H1 (cell line): ENCODE results near the gene ZNF506. TPM values are rescaled to one million over a fixed set of nuclear protein-coding genes. Genes with fewer than 3 reads are reported as not detected.

ENCODE experiments used
- EGR1 ChIP-seq: IDR thresholded peaks from 2 replicates; pipeline ENCODE4 v1.6.1; 2011; ENCODE audit warnings: low read depth, low read length, borderline replicate concordance
- MAFK ChIP-seq: IDR thresholded peaks from 2 replicates; pipeline ENCODE4 v1.6.1; 2012; ENCODE audit warnings: low read depth, mild to moderate bottlenecking, improper control_type of control experiment, low read length
- SIX5 ChIP-seq: IDR thresholded peaks from 2 replicates; pipeline ENCODE4 v1.6.1; 2011; ENCODE audit warnings: mild to moderate bottlenecking, low read depth, low read length
- TCF12 ChIP-seq: IDR thresholded peaks from 2 replicates; pipeline ENCODE4 v1.6.1; 2011; ENCODE audit warnings: low read depth, mild to moderate bottlenecking, low read length
- ZNF274 ChIP-seq: IDR thresholded peaks from 2 replicates; pipeline ENCODE4 v1.7.0; 2012; ENCODE audit warnings: low read length, borderline replicate concordance; ENCODE audit errors: extremely low read depth
- polyA plus RNA-seq, 7 experiments: library from polyadenylated mRNA; depleted of rRNA in 3 of 7; stranded (reverse) in 5 of 7; unstranded in 2 of 7; fragments of >200 nt in 5 of 7; fragments of 200-250 nt in 2 of 7; gene quantifications; 1 replicate in 5 of 7; 2 replicates in 1 of 7; 4 replicates in 1 of 7; pipeline versions ENCODE4 v1.2.1 to v1.2.3, GENCODE V29; 2011 to 2013; ENCODE audit warnings: missing spikeins in 2 of 7, mixed read lengths in 2 of 7
- total RNA-seq: library from RNA; stranded (reverse); fragmentation: NEBNext Ultra II Directional; extraction: Animal tissue kit (Norgen Biotek cat#: 25700); gene quantifications from 2 replicates; pipeline ENCODE4 v1.2.1, GENCODE V29; 2021
- TF ChIP-seq, protein P1 (sequence below), 3 experiments: IDR thresholded peaks; 1 replicate in 2 of 3; 2 replicates in 1 of 3; pipeline versions ENCODE4 v1.5.1 to v1.6.1; 2011; ENCODE audit warnings: low read length in 3 of 3, mild to moderate bottlenecking in 3 of 3, inconsistent platforms in 2 of 3, low read depth in 1 of 3, moderate library complexity in 1 of 3; ENCODE audit not compliant: insufficient read depth in 1 of 3; ENCODE audit errors: control extremely low read depth in 1 of 3
- TF ChIP-seq, protein P2 (sequence below): IDR thresholded peaks from 2 replicates; pipeline ENCODE4 v1.6.1; 2012; ENCODE audit warnings: inconsistent platforms
- TF ChIP-seq, protein P3 (sequence below): fragments of 300-600 bp; sonication (generic); IDR thresholded peaks from 2 replicates; pipeline ENCODE4 v1.7.1; 2012; ENCODE audit warnings: low read length, moderate library complexity, mild to moderate bottlenecking, inconsistent platforms; ENCODE audit not compliant: insufficient replicate concordance

ZNF506 gene
- total and polyA plus RNA-seq, 2 of the 8 experiments (the other 6 are each of a cell fraction or from before 2014, with no cell fraction given): 4.5 to 8.3 TPM

DNA sequence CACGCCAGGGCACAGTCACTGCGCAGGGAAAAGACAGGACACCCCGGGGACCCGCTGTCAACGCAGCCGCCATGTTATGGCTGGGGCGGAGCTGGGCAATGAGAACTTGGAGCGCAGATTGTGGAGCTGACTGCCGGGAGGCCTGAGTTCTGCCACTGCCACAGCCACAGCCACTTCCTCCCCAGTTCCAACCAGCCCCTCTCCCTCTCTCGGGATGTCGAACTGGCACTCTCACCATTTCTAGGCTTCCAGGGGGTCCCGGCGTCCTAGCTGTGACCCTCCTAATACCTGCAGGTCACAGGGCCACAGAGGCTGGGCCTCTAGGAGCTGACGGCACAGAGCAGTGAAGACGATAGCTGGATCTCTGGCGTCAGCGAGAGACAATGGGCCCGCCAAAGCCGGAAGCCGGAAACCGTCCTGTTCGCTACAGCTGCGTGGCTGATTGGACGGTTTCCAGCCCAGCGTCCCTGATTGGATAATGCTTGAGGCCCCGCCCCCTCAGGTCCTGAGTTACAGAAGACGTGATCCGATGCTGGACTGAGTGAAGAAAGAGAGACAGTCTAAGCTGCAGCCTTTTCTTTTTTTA is at the start of gene ZNF506 (continued):
- TF ChIP-seq, protein P1, sequence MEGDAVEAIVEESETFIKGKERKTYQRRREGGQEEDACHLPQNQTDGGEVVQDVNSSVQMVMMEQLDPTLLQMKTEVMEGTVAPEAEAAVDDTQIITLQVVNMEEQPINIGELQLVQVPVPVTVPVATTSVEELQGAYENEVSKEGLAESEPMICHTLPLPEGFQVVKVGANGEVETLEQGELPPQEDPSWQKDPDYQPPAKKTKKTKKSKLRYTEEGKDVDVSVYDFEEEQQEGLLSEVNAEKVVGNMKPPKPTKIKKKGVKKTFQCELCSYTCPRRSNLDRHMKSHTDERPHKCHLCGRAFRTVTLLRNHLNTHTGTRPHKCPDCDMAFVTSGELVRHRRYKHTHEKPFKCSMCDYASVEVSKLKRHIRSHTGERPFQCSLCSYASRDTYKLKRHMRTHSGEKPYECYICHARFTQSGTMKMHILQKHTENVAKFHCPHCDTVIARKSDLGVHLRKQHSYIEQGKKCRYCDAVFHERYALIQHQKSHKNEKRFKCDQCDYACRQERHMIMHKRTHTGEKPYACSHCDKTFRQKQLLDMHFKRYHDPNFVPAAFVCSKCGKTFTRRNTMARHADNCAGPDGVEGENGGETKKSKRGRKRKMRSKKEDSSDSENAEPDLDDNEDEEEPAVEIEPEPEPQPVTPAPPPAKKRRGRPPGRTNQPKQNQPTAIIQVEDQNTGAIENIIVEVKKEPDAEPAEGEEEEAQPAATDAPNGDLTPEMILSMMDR (IDR thresholded peaks at IDR 0.05; ENCODE audit: control extremely low read depth in 1 of 3, insufficient read depth in 1 of 3, low read depth in 1 of 3, low read length in 3 of 3): no peak
- TF ChIP-seq, protein P2, sequence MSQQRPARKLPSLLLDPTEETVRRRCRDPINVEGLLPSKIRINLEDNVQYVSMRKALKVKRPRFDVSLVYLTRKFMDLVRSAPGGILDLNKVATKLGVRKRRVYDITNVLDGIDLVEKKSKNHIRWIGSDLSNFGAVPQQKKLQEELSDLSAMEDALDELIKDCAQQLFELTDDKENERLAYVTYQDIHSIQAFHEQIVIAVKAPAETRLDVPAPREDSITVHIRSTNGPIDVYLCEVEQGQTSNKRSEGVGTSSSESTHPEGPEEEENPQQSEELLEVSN: no peak
- no peak for TF ChIP-seq TCF12
- no peak for TF ChIP-seq SIX5
- TF ChIP-seq ZNF274: no peak
- TF ChIP-seq EGR1: no peak
- TF ChIP-seq MAFK: no peak
- TF ChIP-seq, protein P3, sequence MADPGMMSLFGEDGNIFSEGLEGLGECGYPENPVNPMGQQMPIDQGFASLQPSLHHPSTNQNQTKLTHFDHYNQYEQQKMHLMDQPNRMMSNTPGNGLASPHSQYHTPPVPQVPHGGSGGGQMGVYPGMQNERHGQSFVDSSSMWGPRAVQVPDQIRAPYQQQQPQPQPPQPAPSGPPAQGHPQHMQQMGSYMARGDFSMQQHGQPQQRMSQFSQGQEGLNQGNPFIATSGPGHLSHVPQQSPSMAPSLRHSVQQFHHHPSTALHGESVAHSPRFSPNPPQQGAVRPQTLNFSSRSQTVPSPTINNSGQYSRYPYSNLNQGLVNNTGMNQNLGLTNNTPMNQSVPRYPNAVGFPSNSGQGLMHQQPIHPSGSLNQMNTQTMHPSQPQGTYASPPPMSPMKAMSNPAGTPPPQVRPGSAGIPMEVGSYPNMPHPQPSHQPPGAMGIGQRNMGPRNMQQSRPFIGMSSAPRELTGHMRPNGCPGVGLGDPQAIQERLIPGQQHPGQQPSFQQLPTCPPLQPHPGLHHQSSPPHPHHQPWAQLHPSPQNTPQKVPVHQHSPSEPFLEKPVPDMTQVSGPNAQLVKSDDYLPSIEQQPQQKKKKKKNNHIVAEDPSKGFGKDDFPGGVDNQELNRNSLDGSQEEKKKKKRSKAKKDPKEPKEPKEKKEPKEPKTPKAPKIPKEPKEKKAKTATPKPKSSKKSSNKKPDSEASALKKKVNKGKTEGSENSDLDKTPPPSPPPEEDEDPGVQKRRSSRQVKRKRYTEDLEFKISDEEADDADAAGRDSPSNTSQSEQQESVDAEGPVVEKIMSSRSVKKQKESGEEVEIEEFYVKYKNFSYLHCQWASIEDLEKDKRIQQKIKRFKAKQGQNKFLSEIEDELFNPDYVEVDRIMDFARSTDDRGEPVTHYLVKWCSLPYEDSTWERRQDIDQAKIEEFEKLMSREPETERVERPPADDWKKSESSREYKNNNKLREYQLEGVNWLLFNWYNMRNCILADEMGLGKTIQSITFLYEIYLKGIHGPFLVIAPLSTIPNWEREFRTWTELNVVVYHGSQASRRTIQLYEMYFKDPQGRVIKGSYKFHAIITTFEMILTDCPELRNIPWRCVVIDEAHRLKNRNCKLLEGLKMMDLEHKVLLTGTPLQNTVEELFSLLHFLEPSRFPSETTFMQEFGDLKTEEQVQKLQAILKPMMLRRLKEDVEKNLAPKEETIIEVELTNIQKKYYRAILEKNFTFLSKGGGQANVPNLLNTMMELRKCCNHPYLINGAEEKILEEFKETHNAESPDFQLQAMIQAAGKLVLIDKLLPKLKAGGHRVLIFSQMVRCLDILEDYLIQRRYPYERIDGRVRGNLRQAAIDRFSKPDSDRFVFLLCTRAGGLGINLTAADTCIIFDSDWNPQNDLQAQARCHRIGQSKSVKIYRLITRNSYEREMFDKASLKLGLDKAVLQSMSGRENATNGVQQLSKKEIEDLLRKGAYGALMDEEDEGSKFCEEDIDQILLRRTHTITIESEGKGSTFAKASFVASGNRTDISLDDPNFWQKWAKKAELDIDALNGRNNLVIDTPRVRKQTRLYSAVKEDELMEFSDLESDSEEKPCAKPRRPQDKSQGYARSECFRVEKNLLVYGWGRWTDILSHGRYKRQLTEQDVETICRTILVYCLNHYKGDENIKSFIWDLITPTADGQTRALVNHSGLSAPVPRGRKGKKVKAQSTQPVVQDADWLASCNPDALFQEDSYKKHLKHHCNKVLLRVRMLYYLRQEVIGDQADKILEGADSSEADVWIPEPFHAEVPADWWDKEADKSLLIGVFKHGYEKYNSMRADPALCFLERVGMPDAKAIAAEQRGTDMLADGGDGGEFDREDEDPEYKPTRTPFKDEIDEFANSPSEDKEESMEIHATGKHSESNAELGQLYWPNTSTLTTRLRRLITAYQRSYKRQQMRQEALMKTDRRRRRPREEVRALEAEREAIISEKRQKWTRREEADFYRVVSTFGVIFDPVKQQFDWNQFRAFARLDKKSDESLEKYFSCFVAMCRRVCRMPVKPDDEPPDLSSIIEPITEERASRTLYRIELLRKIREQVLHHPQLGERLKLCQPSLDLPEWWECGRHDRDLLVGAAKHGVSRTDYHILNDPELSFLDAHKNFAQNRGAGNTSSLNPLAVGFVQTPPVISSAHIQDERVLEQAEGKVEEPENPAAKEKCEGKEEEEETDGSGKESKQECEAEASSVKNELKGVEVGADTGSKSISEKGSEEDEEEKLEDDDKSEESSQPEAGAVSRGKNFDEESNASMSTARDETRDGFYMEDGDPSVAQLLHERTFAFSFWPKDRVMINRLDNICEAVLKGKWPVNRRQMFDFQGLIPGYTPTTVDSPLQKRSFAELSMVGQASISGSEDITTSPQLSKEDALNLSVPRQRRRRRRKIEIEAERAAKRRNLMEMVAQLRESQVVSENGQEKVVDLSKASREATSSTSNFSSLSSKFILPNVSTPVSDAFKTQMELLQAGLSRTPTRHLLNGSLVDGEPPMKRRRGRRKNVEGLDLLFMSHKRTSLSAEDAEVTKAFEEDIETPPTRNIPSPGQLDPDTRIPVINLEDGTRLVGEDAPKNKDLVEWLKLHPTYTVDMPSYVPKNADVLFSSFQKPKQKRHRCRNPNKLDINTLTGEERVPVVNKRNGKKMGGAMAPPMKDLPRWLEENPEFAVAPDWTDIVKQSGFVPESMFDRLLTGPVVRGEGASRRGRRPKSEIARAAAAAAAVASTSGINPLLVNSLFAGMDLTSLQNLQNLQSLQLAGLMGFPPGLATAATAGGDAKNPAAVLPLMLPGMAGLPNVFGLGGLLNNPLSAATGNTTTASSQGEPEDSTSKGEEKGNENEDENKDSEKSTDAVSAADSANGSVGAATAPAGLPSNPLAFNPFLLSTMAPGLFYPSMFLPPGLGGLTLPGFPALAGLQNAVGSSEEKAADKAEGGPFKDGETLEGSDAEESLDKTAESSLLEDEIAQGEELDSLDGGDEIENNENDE: no peak
